Breast epithelium (tissue), 4 donors: ENCODE data around the gene GRIK4. TPM values are rescaled to one million over a fixed set of nuclear protein-coding genes. Genes with fewer than 3 reads are reported as not detected.

ENCODE experiments used
- DNase-seq, 2 donors: peaks; one replicate each; pipeline ENCODE4 v3.0.0-alpha.2; 2019; ENCODE audit warnings: low spot score in 2 of 2
- H3K27ac ChIP-seq, 2 donors: fragments of 200-600 bp; sonication (generic) in 1 of 2; one replicate each; pipeline ENCODE4 v1.5.1; 2016 to 2019; ENCODE audit warnings: mild to moderate bottlenecking in 1 of 2
- H3K27me3 ChIP-seq, 2 donors: fragments of 200-600 bp; sonication (generic) in 1 of 2; one replicate each; pipeline versions ENCODE4 v1.5.1 to v1.6.0; 2017 to 2019; ENCODE audit warnings: control low read depth in 1 of 2, mild to moderate bottlenecking in 1 of 2
- H3K36me3 ChIP-seq: fragments of 200-600 bp; one replicate; pipeline ENCODE4 v1.5.1; 2019
- H3K4me1 ChIP-seq, 2 donors: fragments of 200-600 bp; sonication (generic); one replicate each; pipeline ENCODE4 v1.5.1; 2016 to 2019; ENCODE audit warnings: control low read depth in 1 of 2
- H3K4me3 ChIP-seq, 3 donors: fragments of 200-600 bp; sonication (generic); 1 replicate in 2 of 3; 2 replicates in 1 of 3; pipeline ENCODE4 v1.5.1; 2016 to 2019; ENCODE audit warnings: mild to moderate bottlenecking in 3 of 3, moderate library complexity in 2 of 3
- H3K9me3 ChIP-seq, 2 donors: fragments of 200-600 bp; sonication (generic) in 1 of 2; one replicate each; pipeline ENCODE4 v1.5.1; 2016 to 2019; ENCODE audit warnings: control low read depth in 1 of 2
- POLR2A ChIP-seq: fragments of 450-650 bp; IDR thresholded peaks from one replicate; pipeline ENCODE4 v1.6.1; 2016; ENCODE audit warnings: antibody characterized with exemption, mild to moderate bottlenecking, moderate library complexity
- POLR2AphosphoS5 ChIP-seq, 3 donors: sonication (generic); formaldehyde crosslinking; IDR thresholded peaks; one replicate each; pipeline ENCODE4 v1.6.1; 2017; ENCODE audit warnings: antibody characterized with exemption in 3 of 3
- intact Hi-C: fragments of 100-400 bp; cut with DNase I; formaldehyde crosslinking; loops from one replicate; pipeline ENCODE4 v1.15.1; 2023; ENCODE audit warnings: low total_unique reads
- total RNA-seq, 3 donors: library from RNA; depleted of rRNA; stranded (reverse); fragments of >200 nt; gene quantifications; one replicate each; pipeline ENCODE4 v1.1.0, GENCODE V29; 2016
- TF ChIP-seq, protein P1 (sequence below), 3 donors: fragments of 450-650 bp; IDR thresholded peaks; one replicate each; pipeline ENCODE4 v1.5.1; 2016 to 2017; ENCODE audit warnings: antibody characterized with exemption in 3 of 3, mild to moderate bottlenecking in 3 of 3, moderate library complexity in 3 of 3

The GRIK4 gene
- total RNA-seq, 3 donors from 2014 or later = 0.29 to 0.66 TPM; not detected in 1

DNA sequence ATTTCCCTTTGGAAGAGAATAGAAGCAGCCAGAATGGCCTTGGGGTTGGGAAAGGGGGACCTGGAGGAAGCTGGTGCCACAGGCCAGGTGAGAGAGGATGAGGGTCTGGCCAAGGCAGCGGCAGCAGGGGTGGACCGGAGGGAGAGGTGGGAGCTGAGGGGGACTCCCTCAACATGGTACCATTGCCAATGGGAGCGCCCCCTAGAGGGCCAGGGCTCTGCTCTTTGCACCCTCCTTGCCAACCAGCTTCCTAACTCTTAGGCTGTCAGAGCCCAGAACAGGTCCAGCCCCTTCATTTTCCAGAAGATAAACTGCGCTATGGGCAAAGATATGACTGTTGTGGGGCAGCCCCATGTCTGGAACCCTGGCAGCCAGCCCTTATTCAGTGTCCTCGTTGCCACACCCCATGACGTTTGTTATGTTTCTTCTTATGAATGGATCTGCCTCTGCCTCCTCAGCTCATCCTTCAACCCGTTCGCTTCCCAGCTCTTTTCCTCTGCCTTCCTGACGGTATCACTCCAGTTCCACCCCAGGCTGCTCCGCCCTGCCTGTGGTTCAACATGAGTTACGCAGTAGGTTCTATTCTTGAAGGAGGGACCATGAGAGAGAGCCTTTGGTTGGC is 185.2 kb downstream of the GRIK4 start:
- no peaks in the 10 kb centered on the region for H3K27me3 ChIP-seq
- no peaks in the 10 kb centered on the region for H3K36me3 ChIP-seq
- intact Hi-C loops = no loop called here
- no peak for TF ChIP-seq POLR2A
- no peak for TF ChIP-seq POLR2AphosphoS5 (IDR thresholded peaks at IDR 0.05)
- TF ChIP-seq, protein P1, sequence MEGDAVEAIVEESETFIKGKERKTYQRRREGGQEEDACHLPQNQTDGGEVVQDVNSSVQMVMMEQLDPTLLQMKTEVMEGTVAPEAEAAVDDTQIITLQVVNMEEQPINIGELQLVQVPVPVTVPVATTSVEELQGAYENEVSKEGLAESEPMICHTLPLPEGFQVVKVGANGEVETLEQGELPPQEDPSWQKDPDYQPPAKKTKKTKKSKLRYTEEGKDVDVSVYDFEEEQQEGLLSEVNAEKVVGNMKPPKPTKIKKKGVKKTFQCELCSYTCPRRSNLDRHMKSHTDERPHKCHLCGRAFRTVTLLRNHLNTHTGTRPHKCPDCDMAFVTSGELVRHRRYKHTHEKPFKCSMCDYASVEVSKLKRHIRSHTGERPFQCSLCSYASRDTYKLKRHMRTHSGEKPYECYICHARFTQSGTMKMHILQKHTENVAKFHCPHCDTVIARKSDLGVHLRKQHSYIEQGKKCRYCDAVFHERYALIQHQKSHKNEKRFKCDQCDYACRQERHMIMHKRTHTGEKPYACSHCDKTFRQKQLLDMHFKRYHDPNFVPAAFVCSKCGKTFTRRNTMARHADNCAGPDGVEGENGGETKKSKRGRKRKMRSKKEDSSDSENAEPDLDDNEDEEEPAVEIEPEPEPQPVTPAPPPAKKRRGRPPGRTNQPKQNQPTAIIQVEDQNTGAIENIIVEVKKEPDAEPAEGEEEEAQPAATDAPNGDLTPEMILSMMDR (IDR thresholded peaks at IDR 0.05) = no peak
- no peaks in the 10 kb centered on the region for H3K9me3 ChIP-seq
- no peaks in the 10 kb centered on the region for H3K4me1 ChIP-seq
- no peak for DNase-seq
- H3K4me3 ChIP-seq = no peak overlapping the region
- no peak overlapping the region for H3K27ac ChIP-seq

DNA sequence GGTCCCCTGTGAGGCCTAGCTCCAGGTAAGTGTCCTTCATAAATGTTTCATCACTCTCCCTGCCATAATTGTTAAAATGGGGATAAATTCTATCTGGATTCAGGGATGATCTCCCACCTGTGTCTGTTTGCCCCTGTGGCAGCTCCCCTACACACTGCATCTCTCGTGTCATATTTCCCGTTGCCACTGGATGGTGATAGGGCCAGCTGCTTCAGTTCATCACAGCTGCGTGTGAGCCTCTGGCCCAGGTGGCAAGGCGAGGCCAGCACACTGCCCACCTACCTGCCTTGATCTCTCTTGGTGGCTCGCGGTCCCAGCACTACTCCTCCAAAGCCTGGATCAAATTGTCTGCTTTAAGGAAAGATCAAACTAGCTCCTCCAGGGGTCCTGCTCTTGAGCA is 187.4 kb downstream of the GRIK4 start:
- no peak for DNase-seq
- no peaks in the 10 kb centered on the region for H3K27me3 ChIP-seq
- TF ChIP-seq, protein P1 (IDR thresholded peaks at IDR 0.05) = no peak
- no peak for TF ChIP-seq POLR2A
- no peaks in the 10 kb centered on the region for H3K36me3 ChIP-seq
- no peak overlapping the region for H3K4me3 ChIP-seq
- no peak overlapping the region for H3K27ac ChIP-seq
- H3K9me3 ChIP-seq = no peaks in the 10 kb centered on the region
- no peaks in the 10 kb centered on the region for H3K4me1 ChIP-seq
- intact Hi-C loops = no loop called here

GRCh38 chr11:120702656-120703055 is 191.1 kb downstream of the GRIK4 start:
- DNase-seq = no peak
- peaks cover 7 to 17% of the 10 kb centered on the region in 2 donors for H3K9me3 ChIP-seq

DNA sequence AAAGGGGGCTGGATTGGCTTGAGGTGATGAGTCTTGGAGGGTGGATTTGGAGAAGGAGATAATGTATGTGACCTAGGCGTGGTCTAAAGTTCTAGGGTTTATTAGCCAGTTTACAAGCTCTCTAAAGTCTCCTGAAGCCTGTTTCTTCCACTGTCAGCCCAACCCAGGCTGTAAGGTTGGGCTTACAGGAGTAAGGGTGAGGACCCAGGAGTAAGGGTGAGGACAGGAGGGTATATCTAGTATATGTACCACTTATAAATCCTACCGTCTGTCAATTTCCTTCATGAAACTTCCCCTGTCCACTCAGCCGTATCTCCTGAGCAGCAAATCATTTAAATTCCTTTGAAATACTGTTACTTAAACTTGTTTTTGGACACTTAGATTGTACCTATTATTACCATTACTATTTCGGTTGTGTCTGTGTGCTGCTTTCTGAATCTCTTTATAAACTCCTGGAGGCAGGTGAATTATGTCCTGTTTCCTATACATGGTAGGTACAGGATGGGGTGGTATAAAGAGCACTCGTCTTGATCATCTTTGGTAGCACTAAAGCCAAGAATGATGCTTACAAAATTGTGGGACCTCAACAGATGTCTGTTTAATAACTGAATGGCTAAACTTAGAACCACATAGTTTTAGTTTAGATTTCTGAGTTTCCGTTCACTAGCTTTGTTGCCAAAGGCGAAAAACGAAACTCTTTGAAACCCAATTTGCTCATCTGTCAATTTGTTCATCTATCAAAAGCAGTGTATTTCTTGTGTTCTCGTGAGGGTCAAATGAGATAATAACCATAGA is 192.0 kb downstream of the GRIK4 start:
- intact Hi-C loops = no loop called here
- TF ChIP-seq POLR2A = no peak
- TF ChIP-seq, protein P1 (IDR thresholded peaks at IDR 0.05) = no peak
- no peak for TF ChIP-seq POLR2AphosphoS5 (IDR thresholded peaks at IDR 0.05)
- Histone ChIP-seq H3K9me3 (peaks cover 12 to 21% of the 10 kb centered on the region in 2 donors), H3K4me1 (no peaks in the 10 kb centered on the region), H3K27ac (no peak overlapping the region), H3K27me3 (no peaks in the 10 kb centered on the region), H3K36me3 (no peaks in the 10 kb centered on the region), H3K4me3 (no peak overlapping the region)
- DNase-seq = no peak

More at GRCh38 chr11:120702656-120703055, 191.1 kb downstream of the GRIK4 start:
- H3K4me1 ChIP-seq = no peaks in the 10 kb centered on the region
- intact Hi-C loops = no loop called here
- H3K27ac ChIP-seq = no peak overlapping the region
- H3K4me3 ChIP-seq = no peak overlapping the region
- no peaks in the 10 kb centered on the region for H3K36me3 ChIP-seq
- TF ChIP-seq, protein P1 (IDR thresholded peaks at IDR 0.05) = no peak
- no peak for TF ChIP-seq POLR2AphosphoS5 (IDR thresholded peaks at IDR 0.05)
- no peak for TF ChIP-seq POLR2A
- no peaks in the 10 kb centered on the region for H3K27me3 ChIP-seq

DNA sequence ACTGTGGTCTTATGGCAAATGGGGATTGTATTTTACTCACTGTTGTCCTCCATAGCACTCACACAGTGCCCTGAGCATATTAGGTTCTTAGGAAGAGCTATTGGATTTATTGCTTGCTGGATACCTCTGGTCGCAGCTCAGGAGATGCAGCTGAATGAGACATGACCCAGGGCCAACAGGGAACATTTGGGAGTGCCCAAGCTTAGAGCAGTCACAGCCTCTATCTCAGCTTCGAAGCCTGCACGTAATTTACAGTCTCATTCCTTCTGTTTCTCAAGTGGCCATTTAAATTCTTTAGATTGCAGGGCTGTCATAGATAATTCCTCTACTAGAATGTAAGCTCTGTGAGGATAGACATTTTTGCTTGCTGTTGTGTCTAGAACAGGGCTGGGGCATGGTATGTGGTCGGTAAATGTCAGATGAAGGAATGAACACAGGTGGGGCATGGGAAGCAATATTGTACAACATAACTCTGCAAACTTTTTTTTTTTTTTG is 192.8 kb downstream of the GRIK4 start:
- no peaks in the 10 kb centered on the region for H3K36me3 ChIP-seq

More for the DNA sequence above, 192.8 kb downstream of the GRIK4 start:
- TF ChIP-seq, protein P1 (IDR thresholded peaks at IDR 0.05) = no peak
- no peak for TF ChIP-seq POLR2A
- H3K4me3 ChIP-seq = no peak overlapping the region
- H3K27me3 ChIP-seq = no peaks in the 10 kb centered on the region
- intact Hi-C loops = no loop called here
- no peak for DNase-seq
- H3K9me3 ChIP-seq = peaks cover 12 to 21% of the 10 kb centered on the region in 2 donors
- no peak overlapping the region for H3K27ac ChIP-seq
- H3K4me1 ChIP-seq = no peaks in the 10 kb centered on the region
